MM.1S (cell line): ENCODE data around the gene TCERG1L.

Experiments
- DNase-seq: peaks from one replicate; pipeline ENCODE4 v3.0.0-alpha.2; 2015
- H2AFZ ChIP-seq: fragments of 300-600 bp; sonication (generic); 2 replicates; pipeline ENCODE4 v1.6.0; 2016; ENCODE audit warnings: antibody characterized with exemption, low read length
- H3F3A ChIP-seq: fragments of 300-600 bp; sonication (generic); 2 replicates; pipeline ENCODE4 v1.6.1; 2016; ENCODE audit warnings: mild to moderate bottlenecking, antibody characterized with exemption, low read length, moderate library complexity, mixed read lengths; ENCODE audit not compliant: insufficient read depth
- H3K27ac ChIP-seq: fragments of 300-600 bp; sonication (generic); 2 replicates; pipeline ENCODE4 v1.5.1; 2016; ENCODE audit warnings: mild to moderate bottlenecking, low read length
- H3K27me3 ChIP-seq: fragments of 300-600 bp; sonication (generic); replicated peaks from 2 replicates; pipeline ENCODE4 v1.6.0; 2016; ENCODE audit warnings: low read length; ENCODE audit not compliant: insufficient read depth
- H3K36me3 ChIP-seq: fragments of 300-600 bp; sonication (generic); replicated peaks from 2 replicates; pipeline ENCODE4 v1.6.1; 2016; ENCODE audit warnings: mild to moderate bottlenecking, low read length, mixed read lengths; ENCODE audit not compliant: insufficient read depth
- H3K4me1 ChIP-seq: fragments of 300-600 bp; sonication (generic); 2 replicates; pipeline ENCODE4 v1.6.1; 2016; ENCODE audit warnings: low read length, mixed read lengths
- H3K4me2 ChIP-seq: fragments of 300-600 bp; sonication (generic); 2 replicates; pipeline ENCODE4 v1.6.0; 2016; ENCODE audit warnings: low read depth, low read length
- H3K4me3 ChIP-seq: fragments of 300-600 bp; sonication (generic); 2 replicates; pipeline ENCODE4 v1.5.1; 2016; ENCODE audit warnings: low read length, mixed read lengths
- H3K79me2 ChIP-seq: fragments of 300-600 bp; sonication (generic); 2 replicates; pipeline ENCODE4 v1.6.1; 2016; ENCODE audit warnings: mixed run types, low read length, mixed read lengths
- H3K9ac ChIP-seq: fragments of 300-600 bp; sonication (generic); 2 replicates; pipeline ENCODE4 v1.6.1; 2016; ENCODE audit warnings: low read length, mixed read lengths
- H3K9me2 ChIP-seq: fragments of 300-600 bp; sonication (generic); replicated peaks from 2 replicates; pipeline ENCODE4 v1.6.1; 2016; ENCODE audit warnings: mild to moderate bottlenecking, low read length, mixed read lengths; ENCODE audit not compliant: insufficient read depth
- H3K9me3 ChIP-seq: fragments of 300-600 bp; sonication (generic); replicated peaks from 2 replicates; pipeline ENCODE4 v1.6.1; 2016; ENCODE audit warnings: mild to moderate bottlenecking, low read length, mixed read lengths; ENCODE audit not compliant: insufficient read depth
- H4K20me1 ChIP-seq: fragments of 300-600 bp; sonication (generic); 2 replicates; pipeline ENCODE4 v1.6.1; 2016; ENCODE audit warnings: mild to moderate bottlenecking, low read length, moderate library complexity, mixed read lengths; ENCODE audit not compliant: insufficient read depth
- EZH2 ChIP-seq: fragments of 300-600 bp; sonication (generic); optimal IDR thresholded peaks from 2 replicates; pipeline ENCODE3; 2017; ENCODE audit warnings: low read depth, mild to moderate bottlenecking, antibody characterized with exemption, low read length, mixed read lengths
- EZH2phosphoT487 ChIP-seq: fragments of 300-600 bp; sonication (generic); IDR thresholded peaks from 2 replicates; pipeline ENCODE4 v1.6.1; 2018; ENCODE audit warnings: antibody characterized with exemption, low read length
- TF ChIP-seq, protein P1 (sequence below): fragments of 300-600 bp; sonication (generic); IDR thresholded peaks from 2 replicates; pipeline ENCODE4 v1.5.1; 2016; ENCODE audit warnings: antibody characterized with exemption, low read length, mixed read lengths

Gene TCERG1L

DNA sequence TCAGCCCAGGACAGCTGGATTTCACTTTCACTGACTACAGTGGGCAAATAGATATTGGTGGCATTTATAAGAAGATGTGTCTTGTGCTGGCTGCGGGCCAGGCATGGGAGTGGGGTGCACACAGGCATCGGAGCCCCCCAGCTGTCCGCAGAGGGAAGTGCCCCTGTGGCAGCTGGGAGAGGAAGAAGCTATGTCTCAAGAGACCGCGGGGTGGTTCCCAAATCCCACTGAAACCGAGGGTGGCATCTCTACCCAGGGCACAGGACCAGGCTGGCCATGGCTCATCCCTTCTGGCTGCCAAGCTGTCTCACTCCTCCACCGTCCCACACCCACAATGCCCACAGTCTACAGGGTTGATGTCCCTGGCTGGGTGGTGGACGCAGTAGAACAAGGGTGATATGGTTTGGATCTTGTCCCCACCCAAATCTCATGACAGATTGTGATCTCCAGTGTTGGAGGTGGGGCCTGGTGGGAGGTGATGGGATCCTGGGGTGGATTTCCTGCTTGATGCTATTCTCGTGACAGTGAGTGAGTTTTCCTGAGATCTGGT is 94.8 kb downstream of the TCERG1L start:
- Histone ChIP-seq H3K36me3 (no peaks in the 10 kb centered on the region), H3K4me3 (no peak overlapping the region), H3F3A (no peaks in the 10 kb centered on the region), H3K4me2 (no peak overlapping the region), H3K9ac (no peak overlapping the region), H3K9me3 (no peaks in the 10 kb centered on the region), H4K20me1 (no peaks in the 10 kb centered on the region), H3K9me2 (no peaks in the 10 kb centered on the region), H2AFZ (no peak overlapping the region), H3K27me3 (no peaks in the 10 kb centered on the region), H3K4me1 (no peaks in the 10 kb centered on the region), H3K79me2 (no peaks in the 10 kb centered on the region), H3K27ac (no peak overlapping the region)
- TF ChIP-seq, protein P1, sequence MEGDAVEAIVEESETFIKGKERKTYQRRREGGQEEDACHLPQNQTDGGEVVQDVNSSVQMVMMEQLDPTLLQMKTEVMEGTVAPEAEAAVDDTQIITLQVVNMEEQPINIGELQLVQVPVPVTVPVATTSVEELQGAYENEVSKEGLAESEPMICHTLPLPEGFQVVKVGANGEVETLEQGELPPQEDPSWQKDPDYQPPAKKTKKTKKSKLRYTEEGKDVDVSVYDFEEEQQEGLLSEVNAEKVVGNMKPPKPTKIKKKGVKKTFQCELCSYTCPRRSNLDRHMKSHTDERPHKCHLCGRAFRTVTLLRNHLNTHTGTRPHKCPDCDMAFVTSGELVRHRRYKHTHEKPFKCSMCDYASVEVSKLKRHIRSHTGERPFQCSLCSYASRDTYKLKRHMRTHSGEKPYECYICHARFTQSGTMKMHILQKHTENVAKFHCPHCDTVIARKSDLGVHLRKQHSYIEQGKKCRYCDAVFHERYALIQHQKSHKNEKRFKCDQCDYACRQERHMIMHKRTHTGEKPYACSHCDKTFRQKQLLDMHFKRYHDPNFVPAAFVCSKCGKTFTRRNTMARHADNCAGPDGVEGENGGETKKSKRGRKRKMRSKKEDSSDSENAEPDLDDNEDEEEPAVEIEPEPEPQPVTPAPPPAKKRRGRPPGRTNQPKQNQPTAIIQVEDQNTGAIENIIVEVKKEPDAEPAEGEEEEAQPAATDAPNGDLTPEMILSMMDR = no peak
- TF ChIP-seq EZH2phosphoT487 (no peak), EZH2 (no peak)
- no peak for DNase-seq

DNA sequence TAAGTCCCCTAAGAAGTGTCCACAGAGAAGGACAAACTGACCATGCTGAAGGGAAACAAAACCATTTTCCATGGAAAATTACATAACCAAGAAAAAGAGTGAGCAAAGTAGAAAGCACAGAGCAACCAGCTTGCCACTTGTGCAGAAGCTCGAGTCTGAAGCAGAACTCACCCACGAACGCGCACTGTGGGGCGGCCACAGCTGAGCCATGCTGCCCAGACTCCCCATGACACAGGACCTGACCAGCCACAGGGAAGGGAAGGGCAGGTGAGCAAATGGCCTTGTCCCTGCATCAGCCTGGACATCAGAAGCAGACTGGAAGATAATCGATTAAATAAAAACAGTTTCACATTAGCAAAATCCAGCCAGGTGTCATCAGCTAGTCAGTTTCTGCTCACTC is 95.7 kb downstream of the TCERG1L start:
- H3K9me3 ChIP-seq = no peaks in the 10 kb centered on the region
- H3K36me3 ChIP-seq = no peaks in the 10 kb centered on the region
- H3F3A ChIP-seq = no peaks in the 10 kb centered on the region
- no peaks in the 10 kb centered on the region for H3K79me2 ChIP-seq
- no peak overlapping the region for H3K9ac ChIP-seq
- H3K4me2 ChIP-seq = no peak overlapping the region
- H3K9me2 ChIP-seq = no peaks in the 10 kb centered on the region
- H3K27ac ChIP-seq = no peak overlapping the region
- no peak overlapping the region for H2AFZ ChIP-seq
- H3K27me3 ChIP-seq = no peaks in the 10 kb centered on the region
- no peak overlapping the region for H3K4me3 ChIP-seq
- no peaks in the 10 kb centered on the region for H4K20me1 ChIP-seq
- no peaks in the 10 kb centered on the region for H3K4me1 ChIP-seq
- TF ChIP-seq EZH2 (no peak), EZH2phosphoT487 (no peak)
- TF ChIP-seq, protein P1 = no peak
- no peak for DNase-seq

DNA sequence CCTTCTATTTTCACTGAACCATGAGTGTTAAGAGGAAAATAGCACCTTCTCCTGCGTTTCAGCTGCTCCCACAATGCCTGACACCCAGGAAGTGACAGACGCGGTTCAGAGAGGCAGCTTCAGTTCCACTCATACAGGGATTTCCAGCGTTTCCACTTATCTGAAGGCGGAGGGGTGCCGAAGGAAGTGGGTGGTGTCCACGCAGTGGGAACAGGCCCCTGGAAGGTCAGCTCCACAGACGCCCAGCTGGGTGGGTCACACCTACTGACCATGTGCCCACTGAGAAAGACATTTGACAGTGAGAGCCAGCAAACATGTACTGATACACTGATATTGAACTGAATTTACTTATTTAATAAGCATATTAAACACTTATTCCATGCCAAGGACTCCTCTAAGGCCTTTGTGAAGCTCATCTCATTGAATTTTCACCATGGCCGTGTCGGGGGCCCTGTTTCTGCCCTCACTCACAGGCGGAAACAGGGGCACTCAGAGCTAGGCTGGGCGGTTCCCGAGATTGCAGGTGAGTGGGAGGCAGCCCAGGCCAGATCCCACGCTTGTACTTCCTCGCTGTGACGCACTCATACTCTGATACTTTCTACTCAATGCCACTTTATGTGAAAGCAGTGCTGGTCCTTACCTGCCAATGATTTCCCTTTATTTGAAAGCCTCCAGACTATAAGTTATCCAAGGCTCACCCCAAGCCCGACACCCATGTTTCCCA is 96.8 kb downstream of the TCERG1L start:
- Histone ChIP-seq H3K4me1 (no peaks in the 10 kb centered on the region), H3K79me2 (no peaks in the 10 kb centered on the region), H3K36me3 (no peaks in the 10 kb centered on the region), H3K9me3 (no peaks in the 10 kb centered on the region), H3K4me3 (no peak overlapping the region), H3K9ac (no peak overlapping the region), H3K9me2 (no peaks in the 10 kb centered on the region), H3K4me2 (no peak overlapping the region), H3F3A (no peaks in the 10 kb centered on the region), H2AFZ (no peak overlapping the region), H4K20me1 (no peaks in the 10 kb centered on the region), H3K27me3 (no peaks in the 10 kb centered on the region), H3K27ac (no peak overlapping the region)
- TF ChIP-seq EZH2 (no peak), EZH2phosphoT487 (no peak)
- TF ChIP-seq, protein P1 = no peak
- DNase-seq = no peak
